GM18868 (cell line): ENCODE measurements around the gene CRIM1.

Experiments
- ATAC-seq: cut with Tn5 transposase; IDR thresholded peaks from one replicate; pipeline ENCODE4 v1.9.1; 2021; ENCODE audit warnings: mild to moderate bottlenecking, moderate library complexity; ENCODE audit not compliant: unreplicated experiment

Gene CRIM1

DNA sequence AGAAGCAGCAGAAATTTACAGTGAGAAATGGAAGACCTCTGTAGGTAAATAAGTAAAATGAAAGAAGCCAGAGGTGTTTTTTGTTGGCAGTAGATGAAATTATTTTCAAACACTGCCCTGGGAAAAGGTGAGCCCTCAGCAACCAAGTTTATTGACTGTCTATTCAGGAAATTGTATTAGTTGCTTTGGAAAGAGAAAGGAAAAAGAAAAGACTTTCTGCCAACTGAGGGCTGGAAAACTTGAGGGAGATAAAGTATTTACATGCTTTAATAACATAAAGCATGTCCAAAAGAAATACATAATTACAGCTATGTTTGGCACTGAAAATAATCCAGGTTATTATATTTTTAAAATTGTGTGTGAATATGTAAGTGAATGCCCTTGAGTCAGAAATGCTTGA is 14.7 kb downstream of the CRIM1 start:
- no peak for ATAC-seq

DNA sequence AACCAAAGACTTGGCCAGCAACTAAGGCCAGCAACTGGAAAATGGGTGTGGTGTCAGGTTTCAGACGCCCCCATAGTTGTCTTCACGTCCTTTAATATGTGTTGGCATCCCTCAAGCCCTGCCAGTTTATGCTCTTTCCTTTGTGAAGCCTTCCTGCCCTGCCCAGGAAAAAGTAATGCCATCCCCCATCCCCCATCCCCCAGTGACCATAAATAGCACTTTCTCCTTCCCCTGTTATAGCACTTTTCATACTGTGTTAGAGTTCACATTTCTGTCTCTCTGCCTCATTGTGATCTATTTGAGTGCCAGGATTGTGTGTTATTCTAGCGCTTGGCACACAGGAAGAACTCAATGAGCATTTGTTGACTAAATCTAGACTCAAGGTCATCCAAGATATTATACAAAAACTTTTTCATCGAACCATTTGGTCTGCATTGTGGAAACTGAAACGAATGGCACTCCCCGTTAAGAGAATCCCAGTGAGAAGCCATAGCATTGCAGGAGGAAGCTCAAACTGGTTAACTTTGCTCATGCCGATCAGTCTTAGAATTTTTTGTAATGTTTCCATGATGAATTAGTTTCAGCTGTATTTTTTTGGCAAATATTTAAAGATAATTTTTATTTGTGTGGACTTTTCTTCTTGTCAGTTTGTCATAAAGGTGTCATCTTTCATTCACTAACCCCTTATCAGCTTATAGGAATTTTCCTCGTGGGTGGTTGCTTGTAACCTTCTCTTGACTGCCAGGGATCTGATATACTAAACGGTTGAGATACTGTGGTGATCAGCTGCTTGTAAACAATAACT is 15.7 kb downstream of the CRIM1 start:
- no peak for ATAC-seq

DNA sequence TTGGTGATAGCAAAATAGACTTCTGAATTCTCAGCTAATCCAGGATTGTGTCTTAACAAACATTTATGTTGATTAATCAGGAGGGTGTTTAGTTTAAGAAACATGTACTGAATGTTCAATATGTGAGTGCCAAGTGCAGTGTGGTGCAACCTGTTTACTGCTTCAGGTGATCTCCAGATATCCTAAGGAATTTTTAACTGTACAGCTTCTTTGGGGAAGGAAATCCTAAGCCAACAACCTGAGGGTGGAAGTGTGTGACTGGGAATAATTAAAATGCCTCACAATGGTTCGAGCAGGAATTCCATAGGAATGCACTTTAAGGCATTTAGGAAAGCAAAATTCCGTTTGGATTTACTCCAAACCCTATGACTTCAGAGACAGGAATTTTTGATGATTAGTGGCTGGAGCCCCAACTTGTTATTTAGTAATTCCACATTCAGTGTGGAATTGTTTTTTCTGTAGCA is 16.4 kb downstream of the CRIM1 start:
- ATAC-seq: no peak

DNA sequence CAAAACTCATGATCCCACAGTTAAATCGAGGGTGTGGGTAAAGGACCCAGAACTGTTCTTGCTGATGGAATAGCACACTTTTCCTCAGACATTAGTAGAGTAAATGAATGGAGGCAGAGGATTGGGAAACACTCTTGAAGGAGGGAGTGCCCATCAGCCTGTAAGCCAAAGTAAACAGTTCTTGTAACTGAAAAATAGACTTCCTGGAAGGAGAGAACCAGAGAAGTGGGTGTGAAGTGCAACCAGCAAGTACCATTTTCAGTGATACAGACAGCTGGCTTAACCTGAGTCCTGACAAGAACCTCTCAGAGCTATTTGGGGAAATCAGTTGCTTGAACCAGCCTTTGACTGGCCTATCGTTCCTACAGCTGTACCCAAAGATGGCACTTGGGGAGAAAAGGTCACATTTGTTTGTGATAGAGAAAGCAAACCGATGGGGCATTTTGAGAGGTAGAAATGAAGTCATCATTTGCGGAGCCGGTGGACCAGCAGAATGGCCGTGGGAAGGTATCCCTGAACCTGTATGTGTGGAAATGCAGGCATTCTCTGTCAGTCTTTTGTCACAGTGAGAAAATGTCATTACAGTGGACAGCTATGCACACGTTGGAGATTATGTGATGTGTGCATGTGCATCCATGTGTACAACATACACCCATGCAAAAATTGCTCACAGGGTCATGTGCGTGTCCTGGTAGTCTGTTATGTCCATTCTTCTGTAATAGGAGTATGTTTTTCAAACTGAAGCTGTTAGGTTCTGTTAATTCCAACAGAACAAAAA is 17.8 kb downstream of the CRIM1 start:
- ATAC-seq: no peak

DNA sequence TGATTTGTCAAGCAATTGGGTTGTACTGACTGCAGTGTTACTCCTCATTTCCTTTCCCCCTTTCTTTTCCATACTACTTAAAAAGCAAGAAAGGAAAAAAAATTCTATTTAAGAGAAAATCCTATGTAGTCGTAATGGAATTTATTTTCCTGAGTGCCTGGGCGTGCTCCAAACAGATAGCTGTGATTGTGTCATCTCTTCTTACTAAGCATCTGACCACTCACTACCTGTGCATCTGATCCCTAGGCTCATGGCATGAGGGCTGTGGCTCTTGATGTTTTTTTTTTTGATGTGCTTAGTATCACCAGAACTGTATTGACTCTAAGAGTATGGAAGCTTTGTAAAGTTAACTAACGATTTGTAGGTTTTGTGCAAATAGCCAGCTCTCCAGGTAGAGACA is 19.0 kb downstream of the CRIM1 start:
- ATAC-seq: no peak

DNA sequence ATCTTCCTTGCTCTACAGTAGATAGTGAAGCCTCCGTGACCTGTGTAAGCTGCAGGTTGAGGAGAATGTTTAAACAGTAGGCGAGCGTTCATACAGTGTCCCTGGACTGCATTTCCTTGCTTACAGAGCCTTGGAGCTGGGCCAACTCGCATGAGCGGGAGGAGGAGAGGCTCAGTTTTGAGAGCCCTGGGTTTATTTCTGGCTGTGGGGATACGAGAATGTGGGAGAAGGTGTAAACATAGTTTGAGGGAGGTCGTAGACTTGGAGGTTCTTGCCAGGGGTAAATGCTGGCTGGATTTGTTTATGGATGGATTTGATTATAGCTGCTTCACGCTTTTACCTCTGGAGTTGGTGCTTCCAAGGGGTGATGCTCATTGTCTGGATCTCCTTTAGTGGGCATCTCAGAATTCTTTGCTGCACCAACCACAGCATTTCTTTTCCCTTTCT is 20.8 kb downstream of the CRIM1 start:
- ATAC-seq: no peak

DNA sequence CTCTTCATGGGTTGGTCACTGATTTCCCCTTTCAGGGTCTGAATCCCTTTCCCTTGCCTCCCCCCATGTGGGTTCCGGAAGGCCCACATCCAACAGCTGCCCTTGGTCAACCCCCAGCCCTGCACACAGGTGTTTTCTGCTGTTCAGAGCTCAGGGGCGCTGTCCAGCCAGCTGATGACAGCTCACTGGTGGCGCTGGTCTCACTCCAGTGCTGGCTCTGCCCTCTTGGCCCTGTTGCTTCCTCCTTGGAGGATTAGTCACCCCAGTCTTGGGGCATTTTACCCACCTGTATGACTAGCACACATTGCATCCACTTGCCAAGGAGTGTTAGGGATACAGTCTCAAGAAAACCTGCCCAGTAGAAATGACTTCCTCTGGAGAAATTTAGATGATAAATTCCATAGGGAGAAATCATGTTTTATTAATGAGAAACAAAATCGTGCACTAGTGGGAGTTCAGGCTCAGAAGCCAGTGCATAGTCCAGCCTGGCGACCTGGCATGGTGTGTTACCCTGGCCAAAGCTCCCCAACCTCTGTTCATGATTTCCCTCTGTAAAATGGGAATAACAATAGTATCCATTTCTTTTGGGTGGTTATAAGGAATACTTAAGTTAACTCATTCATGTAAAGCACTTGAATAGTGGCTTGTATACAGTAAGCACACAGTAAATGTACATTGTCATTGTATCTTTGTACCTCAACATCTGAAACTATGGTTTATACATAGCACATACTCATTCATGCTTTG is 21.6 kb downstream of the CRIM1 start:
- no peak for ATAC-seq

DNA sequence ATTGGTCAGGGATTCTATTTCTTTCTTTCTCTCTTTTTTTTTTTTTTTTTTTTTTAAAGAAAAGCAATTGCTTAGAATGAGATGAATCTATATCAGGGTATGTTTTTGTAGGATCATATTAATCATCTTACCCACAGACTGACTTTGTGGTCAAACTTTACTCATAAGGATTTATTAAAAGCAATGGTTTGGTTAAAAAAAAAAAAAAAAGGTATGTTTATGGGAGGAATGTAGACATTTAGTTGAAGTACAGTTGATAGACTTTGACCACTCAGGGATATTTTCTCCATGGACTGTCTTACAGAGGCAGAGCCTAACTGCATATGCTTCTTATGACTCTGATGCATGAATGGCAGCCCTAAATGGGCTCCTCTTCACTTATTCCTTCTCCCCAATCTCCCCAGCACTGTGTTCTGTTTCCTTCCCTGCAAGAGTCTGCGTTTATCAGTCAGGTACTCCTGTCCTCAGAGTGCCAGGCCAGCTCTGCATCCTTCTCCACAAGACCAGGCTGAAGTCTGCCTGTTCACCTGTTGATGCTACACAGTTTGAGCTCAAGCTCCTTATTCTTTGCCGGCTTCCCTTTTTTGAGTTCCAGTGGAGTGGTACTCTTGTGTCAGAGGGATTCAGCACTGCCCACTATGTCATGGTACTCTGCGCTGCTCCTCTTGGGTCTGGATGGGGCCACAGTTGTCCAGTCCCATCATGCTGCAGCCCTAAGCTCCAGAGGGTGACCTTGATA is 24.3 kb downstream of the CRIM1 start:
- no peak for ATAC-seq

DNA sequence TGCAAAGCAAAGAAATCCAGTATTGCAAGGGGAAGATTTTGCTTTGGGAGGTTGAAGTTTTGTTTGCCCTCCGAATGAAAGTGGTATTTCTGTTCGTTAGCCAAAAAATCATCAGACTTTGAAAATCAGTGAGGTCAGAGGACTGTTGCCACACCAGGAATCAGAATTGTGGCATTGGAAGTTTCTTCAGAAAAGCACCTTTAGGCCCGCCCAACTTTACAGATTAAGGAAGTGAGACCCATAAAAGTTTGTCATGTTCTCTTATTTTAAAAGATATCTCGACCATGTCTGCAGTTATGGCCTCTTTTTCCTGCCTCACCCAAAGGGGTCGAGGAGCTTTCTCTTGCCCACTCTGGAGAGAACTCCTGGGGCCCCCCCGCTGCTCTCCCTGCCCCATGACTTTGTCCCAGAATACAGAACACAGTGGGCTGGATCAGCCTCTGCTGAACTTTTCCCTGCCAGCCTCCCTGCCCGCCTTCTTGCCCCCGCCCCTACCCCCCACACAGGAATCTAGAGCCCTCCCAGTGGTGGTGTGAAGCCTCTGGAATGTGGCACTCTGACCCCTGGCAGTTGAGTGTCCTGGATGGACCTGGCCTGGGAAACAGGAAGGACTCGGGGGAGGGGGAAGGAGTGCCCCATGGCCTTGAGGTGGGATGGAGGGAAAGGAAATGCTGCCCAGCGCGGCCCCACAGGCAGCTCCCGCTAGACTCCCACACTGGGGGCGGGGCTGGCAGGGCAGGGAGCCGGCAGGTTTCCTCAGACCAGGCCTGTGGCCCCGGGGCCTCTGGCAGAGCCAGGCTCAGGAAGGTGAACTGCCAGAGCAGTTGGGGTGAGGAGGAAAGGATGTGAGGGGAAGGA is 25.3 kb downstream of the CRIM1 start:
- no peak for ATAC-seq

DNA sequence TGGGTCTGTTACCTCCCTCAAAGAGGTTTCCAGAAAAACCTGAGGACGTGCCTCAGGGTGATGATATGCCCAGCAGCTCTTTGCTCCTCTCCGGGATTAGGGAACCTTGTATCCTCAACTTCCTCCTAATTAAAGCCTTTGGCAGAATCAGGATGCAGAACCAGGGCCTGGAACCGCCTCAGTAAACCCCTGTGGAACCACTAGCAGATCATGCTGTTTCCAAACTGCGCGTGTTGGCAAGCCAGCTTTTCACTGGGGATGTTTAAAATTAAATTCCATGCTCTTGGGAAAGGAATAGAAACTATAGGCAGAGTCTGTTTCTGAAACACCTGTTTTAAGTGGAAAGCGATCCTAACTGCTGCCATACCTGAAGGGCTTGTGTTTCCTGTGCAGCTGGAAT is 26.4 kb downstream of the CRIM1 start:
- no peak for ATAC-seq

DNA sequence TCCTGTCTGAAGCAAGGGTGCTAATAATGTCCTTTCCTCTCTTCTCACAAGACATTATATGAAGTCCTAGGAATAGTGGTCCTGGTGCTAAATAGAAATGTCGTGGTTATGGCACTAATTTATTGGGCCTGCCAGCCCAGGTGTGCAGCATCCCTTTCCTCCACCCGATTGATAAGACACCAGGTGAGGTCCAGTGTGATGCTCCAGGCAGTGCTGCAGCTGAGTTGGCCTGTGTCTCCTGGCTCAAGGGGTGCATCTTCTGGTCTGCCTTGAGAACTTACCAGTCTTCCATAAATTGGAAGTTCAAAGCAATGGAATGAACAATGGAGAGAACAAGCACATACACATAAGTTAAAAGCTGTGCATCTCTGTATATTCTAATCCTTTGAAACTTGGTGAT is 26.9 kb downstream of the CRIM1 start:
- no peak for ATAC-seq

DNA sequence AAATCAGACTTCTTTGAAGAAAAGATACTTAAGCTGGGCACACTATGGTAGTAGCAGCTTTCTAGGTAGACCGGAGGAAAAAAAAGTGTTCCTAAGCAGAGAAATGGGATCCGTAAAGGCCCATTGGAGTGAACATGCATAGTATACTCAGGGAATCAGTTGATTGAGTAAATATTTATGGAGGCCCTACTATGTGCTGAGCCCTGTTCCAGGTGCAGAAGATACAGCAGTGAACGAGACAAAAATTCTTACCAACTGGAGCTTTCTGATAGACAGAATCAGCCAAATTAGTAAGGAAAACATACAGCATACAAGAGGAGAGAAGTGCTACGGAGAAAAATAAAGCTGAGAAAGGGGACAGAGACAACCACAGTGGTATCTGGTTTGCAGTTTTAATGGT is 28.1 kb downstream of the CRIM1 start:
- ATAC-seq: no peak

DNA sequence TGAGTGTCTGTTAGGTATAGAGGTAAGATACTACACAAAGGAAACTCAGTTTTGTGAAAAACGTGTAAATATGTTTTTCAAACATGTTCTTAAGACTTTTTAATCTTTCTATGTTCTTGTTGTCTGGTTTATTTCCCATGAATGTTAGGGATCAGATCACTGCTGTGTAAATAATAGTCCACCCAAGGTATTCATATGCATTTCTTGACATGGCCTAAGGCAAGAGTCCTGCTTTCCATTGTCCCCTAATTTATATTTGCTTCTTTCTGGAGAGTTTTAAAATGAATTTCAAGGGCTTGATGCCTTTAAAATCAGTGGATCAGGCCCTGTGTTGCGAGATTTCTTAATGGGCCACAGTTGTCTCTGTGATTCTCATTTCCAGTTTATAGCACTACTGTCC is 28.9 kb downstream of the CRIM1 start:
- no peak for ATAC-seq

DNA sequence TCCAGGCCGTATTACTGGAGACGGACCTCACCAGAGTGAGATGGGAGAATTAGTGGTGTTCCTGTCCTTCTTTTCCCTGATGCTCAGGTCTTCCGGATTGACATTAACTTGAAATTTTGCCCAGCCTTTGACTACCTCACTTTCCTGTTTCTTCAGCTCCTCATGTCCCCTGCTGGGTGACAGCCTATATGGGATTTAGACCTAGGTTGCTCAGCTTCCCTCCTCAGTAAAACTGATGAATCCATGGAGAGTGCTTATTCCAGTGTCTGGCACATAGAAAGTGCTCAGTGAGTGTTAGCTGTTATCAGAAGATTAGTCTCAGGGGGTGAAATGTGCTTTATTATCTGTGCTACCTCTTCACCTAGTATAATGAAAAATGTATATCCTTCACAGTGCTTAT is 30.0 kb downstream of the CRIM1 start:
- ATAC-seq: no peak

DNA sequence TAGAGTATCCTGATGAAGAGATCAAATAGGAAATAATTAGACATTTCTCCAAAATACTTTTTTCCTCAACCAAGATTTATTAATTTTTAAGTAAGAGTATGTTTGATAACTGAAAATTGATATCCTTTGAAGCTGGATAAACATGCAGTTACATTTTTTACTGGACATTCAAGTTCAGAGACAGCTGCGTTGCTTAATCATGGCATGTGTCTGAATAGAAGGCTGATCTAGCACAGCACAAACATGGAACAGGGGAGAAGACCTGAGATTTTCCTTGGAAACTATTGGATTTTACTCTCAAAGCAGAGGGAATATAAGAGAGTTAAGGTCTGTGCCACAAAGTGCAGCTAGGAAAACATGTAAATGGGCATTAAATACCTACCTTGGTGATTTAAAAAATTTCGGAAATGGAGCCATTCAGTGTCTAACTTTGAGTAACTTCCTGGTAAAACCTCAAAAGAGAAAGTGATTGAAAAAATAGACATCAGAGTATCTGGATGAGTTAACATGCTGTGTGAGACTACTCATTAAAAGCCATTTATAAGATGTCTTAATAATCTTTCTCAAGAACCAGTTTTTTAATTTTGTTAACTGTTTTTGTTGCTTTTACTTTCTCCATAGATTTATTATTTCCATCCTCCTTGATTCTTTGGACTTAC is 31.8 kb downstream of the CRIM1 start:
- no peak for ATAC-seq

DNA sequence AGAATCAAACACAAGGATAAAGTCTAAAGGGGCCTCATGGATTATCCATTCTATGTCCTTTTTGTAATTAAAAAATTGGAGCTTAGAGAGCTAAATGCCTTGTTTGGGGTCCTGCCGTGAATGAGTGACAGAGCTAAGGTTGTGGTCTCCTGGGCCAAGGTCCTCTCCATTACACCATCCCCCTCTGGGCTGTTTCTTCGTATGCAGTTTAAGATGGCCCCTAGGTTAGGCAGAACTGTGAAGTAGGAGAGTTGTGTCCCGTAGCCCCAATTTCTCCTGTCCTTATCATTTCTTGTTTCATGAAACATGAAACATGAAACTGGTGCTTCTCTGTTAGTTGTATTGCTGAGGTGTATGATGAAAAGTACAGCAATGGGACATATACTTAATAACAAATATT is 32.9 kb downstream of the CRIM1 start:
- ATAC-seq: no peak

DNA sequence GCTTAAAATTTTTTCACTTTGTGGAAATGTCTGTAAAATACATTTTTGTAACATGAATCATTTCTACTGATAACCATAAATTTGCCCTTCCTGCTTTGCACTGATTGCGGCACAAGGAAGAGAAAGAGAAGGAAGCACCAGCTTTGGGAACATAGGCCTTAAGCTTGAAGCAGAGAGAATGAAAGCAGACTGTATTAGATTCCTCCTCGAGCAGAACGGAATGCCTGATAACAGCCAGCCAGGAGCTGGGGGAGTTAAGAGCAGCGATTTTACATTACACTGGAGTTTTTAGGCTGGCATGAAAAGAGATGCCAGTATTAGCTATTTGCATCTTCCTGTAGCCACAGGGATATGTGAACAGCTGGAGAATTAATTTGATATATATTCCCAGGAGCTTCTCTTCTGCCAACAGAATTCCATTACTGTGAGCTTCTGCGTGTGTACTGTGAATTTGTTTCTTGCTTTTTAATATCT is 33.5 kb downstream of the CRIM1 start:
- no peak for ATAC-seq

DNA sequence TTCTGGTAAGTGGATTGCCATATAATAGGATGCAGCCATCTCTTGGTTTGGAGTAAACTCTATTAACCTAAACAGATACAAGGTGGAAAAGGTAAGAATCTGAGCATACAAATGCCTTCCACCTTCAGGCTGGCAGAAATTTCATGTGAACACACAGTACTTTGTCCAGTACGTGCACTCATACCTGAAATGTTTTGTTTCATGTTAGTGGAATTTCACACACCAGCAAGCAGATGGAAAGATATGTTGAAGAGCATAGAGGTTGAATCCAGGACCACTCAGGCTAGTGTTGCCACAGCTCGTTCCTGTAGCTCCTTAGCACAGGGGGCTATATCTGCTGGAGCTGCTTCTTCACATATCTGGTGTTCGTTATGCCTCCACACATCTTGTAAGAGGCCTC is 34.0 kb downstream of the CRIM1 start:
- ATAC-seq: no peak

DNA sequence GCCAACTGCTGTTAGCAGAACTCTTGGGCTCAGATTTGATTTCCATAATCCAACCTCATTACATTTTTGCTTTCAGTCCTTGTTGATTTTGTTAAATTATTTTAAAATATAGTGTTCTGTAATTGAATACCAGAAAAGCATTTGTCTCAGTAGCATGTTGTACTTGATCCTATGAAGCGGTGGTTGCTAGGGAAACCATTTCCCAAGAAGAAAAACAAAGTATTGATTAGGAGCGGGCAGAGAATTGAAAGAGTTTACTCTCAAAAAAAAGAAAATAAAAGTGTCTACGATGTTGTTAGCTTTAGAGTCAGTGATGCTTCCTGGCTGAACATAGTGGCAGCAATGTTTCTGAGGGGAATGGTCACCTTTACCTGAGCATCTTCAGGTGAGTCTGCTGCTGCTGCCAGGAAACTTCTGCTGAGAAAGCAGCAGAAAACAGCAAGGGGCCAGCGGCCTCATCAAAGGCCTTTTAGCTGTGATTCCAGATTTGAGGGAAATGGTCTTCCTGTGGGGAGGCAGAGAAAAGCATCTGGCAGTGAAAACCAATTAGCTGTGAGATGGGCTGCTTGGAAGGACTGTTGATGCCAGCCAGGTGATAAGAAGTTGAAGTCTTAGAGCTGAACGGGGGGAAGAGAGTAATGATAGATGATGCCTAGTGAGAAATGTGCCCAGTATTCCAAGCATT is 37.1 kb downstream of the CRIM1 start:
- no peak for ATAC-seq
